ENCODE data around the gene R3HDM2.

R3HDM2 gene

GRCh38 chr12:57218030-57218853 lies 212.6 kb downstream of the R3HDM2 start:
- no peak for TF ChIP-seq CTCF (IDR thresholded peaks at IDR 0.05; ENCODE audit: borderline replicate concordance, insufficient read depth, low read depth, low read length)
- no peak overlapping the region for H3K4me3 ChIP-seq (ENCODE audit: low read depth, low read length)

- no peak for TF ChIP-seq CTCF (IDR thresholded peaks at IDR 0.05; ENCODE audit: borderline replicate concordance, insufficient read depth, low read depth, low read length)
- peak overlapping the region; percentile 18 for H3K4me3 ChIP-seq (ENCODE audit: low read depth, low read length)
Measured at GRCh38 chr12:57216921-57217879, 213.6 kb downstream of the R3HDM2 start.

GRCh38 chr12:57216014-57216911 lies 214.6 kb downstream of the R3HDM2 start, which contains the start of gene NXPH4:
Gene NXPH4 (plus strand): TSS chr12:57216794. CDS start chr12:57216970, 176 bp downstream.
- no peak for TF ChIP-seq CTCF (IDR thresholded peaks at IDR 0.05; ENCODE audit: borderline replicate concordance, insufficient read depth, low read depth, low read length)
- H3K4me3 ChIP-seq (ENCODE audit: low read depth, low read length): peak within 1 kb of the TSS; percentile 27

GRCh38 chr12:57215668-57216013 lies 215.2 kb downstream of the R3HDM2 start:
- no peak for TF ChIP-seq CTCF (IDR thresholded peaks at IDR 0.05; ENCODE audit: borderline replicate concordance, insufficient read depth, low read depth, low read length)
- H3K4me3 ChIP-seq (ENCODE audit: low read depth, low read length): peak overlapping the region; percentile 27

- TF ChIP-seq CTCF (IDR thresholded peaks at IDR 0.05; ENCODE audit: borderline replicate concordance, insufficient read depth, low read depth, low read length): no peak
- no peak overlapping the region for H3K4me3 ChIP-seq (ENCODE audit: low read depth, low read length)
Measured at GRCh38 chr12:57215065-57215464, 215.8 kb downstream of the R3HDM2 start.

- peak; percentile 81 for TF ChIP-seq CTCF (IDR thresholded peaks at IDR 0.05; ENCODE audit: borderline replicate concordance, insufficient read depth, low read depth, low read length)
- H3K4me3 ChIP-seq (ENCODE audit: low read depth, low read length): no peak overlapping the region
Measured at GRCh38 chr12:57214398-57214781, 216.5 kb downstream of the R3HDM2 start.

Measured in GM12875 (cell line).